HG03469 (cell line): ENCODE measurements around the gene GUK1.
"Not testable (repeated sequence)": the region's sequence is repeated elsewhere in the genome, so short reads cannot be mapped to it uniquely, and the experiment has no call there.

ENCODE experiments used
- ATAC-seq: cut with Tn5 transposase; IDR thresholded peaks from one replicate; pipeline ENCODE4 v1.9.1; 2021; ENCODE audit warnings: mild to moderate bottlenecking, moderate library complexity, moderate number of reproducible peaks; ENCODE audit not compliant: unreplicated experiment

The GUK1 gene

DNA sequence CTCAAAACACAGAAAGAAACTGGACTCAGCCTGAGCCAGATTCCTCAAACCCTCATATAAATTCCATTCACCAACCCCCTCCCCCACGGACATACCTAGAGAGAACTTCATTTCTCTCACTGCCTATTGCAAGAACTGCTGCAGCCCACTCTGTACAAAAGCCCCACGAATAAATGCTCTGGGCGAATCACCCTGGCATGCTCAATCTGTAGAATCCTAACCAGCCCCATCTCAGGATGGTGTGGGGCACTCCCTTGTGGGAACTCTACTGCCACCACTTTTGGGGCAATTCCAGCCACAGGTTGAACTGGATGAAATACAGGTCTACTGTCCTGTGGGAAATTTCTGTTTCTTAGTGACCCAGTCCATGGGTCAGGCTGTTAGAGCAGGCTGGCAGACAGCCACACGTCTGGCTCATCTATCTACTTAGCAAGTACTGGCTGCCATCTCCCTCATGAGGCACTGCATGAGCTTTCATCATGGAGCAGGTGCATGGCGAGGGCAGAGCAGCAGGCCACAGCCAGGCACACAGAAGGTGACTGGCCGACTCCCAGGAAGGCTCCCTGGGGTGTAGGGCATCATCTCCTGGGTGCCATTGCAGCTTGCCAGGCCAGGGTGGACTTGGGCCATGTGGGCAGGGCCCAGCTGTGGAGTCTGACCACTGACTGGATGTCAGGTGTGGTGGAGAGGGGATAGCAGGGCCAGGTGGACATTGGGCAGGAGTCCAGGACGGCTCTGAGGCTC lies 35.4 kb upstream of the GUK1 start:
- no peak for ATAC-seq

DNA sequence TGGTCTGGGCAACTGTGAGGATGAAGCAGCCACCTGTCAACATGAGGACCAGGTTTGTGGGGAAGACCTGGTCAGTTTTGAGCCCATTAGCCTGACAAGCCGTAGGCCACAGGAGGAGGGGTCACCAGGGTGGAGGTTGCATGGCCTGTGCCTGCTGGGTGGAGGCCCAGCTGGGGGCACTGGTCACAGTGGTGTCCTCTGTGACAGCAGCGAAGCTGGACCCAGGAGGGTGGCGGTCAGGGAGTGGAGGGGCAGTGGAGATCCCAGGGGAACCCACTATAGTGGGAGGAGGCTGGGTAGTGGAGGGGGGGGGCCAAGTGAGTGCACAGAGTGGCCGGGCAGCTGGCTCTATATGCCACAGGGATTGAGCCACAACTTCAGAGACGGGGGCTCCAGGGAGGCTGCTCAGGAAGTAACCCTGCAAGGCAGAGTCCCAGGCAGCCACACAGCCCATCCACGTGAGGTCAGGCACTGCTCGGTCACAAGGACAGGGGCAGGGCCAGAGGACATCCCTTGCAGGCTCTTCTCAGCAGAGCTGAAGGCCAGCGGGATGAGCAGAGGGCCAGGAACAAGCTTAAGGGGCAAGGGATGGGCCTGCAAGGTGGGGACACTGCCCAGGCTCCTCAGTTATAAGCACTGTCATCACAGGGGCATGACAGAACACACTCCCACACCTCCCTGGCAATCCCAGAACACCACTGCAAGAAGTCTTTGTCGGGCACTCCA lies 34.6 kb upstream of the GUK1 start:
- ATAC-seq: no peak

DNA sequence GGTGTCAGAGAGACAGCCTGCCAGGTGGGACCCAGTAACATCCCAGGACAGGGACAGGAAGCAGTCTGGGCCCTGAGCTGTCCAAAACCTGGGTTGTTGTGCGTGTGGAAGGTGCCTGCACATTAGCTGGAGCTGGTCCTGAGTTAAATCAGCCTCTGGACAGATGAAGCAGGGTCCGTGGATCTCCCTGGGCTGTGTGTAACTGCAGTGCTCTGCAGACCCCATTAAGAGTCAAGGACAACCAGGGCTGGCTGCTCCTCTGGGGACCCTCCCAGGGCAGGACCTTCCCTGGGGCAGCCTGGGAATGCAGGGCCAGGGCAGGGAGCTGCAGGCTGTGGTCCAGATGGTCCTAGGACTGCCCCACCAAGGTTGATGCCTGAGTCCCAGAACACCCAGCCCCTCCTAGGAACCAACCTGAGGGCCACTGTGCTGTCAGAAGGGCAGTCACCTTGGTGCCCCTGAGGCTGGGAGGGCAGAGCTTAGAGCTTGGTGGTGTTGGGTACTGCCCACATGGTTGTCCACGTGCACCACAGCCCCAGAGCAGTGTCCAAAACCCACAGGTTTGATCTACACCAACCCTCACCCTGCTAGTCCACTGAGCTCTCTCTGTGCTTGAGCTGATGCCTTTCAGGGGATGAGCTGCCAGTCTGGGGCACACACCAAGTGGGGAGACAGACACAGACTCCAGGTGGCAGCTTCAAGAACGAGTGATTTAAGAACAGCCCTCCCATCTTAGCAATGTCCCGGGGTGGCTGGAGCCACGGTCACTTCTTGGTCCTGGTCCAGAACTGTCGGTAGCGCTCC lies 33.9 kb upstream of the GUK1 start:
- ATAC-seq: no peak

DNA sequence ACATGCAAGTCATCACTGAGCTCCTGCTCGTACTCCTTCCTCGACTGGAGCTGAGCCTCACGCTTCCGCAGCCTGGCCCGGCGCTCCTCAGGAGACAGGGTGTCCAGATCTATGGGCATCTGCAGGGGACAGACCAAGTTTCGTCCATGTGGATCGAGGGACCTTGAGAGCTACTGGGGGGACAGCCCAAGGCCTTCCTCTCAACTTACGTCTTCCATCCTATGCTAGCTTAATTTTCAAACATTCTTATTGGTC lies 33.4 kb upstream of the GUK1 start:
- ATAC-seq: no peak

GRCh38 chr1:228107636-228108035 lies 32.4 kb upstream of the GUK1 start:
- ATAC-seq: no peak

DNA sequence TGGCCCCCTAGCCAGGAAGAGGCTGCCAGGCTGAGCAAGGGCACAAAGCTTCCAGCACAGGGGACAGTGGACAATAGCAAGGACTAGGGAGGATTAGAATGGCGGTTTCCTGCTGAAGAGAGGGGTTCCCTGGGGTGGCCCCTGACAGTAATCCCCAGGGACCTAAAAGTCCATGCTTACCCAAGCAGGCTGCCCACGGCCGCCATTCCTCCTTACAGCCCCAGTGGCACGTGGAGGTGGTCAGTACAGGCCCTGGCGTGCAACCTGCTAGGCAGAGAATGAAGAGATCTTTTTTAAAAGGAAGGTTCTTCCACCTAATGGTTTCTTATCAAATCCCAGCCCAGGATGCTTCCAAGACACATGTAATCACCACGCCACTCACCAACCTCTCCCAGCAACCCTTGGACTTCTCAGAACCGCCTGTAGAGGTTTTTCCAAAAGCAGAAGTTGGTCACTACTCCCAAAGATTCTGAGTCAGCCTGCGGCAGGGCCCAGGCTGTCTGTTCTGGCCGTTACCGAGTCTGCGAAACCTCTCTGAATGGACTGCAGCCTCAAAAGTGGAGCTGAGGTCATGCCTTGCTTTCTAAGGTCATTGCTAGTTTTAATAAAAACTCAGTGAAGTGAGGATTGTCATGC lies 31.9 kb upstream of the GUK1 start:
- ATAC-seq: no peak

DNA sequence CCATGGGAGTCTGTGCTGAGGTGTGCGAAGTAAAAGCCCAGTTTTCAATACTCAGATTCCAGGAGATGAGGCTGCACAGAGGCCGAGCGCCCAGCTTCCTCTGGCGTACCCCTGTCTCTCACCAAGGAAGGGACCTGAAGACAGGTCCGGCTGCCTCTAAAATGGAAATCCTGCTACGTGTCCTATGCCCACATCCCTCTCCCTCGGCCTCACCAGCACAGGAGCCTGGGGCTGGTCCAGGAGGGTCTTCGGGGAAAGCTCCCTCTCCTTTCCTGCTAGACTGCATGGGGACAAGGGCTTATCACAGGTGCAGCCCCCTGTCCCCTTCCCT lies 31.4 kb upstream of the GUK1 start:
- no peak for ATAC-seq

GRCh38 chr1:228109073-228109961 lies 30.8 kb upstream of the GUK1 start, which contains the start of gene MRPL55:
MRPL55 (minus strand) TSS chr1:228109299; CDS start chr1:228108260, 1,039 bp downstream.
- peak; percentile 79 for ATAC-seq

DNA sequence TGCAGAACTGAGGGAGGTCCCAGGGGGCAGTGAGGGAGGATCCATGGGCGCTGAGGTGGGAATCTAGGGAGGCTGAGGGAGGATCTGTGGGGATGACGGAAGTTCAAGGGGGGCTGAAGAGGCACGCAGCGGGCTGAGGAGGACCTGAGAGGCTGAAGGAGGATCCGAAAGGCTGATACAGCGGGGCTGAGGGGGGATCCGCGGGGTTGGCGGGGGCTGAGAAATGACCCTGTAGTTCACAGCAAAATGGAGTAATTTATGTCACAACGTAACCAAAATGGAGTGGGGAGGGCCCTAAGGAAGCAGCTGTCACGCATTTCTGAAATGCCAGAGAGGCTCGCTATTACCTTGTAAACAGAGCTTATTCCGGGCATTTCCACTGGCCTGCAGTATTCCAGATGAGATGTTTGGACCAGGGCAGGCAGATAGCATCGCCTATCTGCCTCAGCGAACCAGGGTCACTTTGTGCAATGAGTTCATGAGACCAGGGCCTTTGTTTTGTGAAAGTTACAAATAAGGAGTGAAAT lies 30.1 kb upstream of the GUK1 start:
- no peak for ATAC-seq

DNA sequence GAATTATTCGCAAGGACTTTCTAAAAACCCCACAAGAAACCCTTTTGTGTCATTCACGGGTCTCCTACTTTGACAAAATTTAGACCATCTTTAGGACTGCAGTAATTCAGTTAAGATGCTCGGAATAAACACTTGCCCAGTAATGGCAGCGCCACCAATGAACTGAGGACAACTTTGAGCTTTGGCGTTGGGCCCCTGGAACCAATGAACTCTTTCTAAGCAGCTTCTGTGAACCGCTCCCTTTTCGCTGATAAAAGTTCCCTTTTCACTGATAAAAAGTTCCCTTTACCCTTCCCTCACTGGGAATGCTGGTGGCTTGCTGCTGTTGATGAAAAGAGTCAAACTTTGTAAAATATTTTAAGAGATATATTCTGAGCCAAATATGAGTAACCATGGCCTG lies 29.5 kb upstream of the GUK1 start:
- no peak for ATAC-seq

- ATAC-seq: not testable (repeated sequence)
Measured at GRCh38 chr1:228111315-228111714, 28.8 kb upstream of the GUK1 start.

GRCh38 chr1:228112167-228112566 lies 27.9 kb upstream of the GUK1 start:
- ATAC-seq: no peak

GRCh38 chr1:228112617-228113016 lies 27.5 kb upstream of the GUK1 start:
- no peak for ATAC-seq

GRCh38 chr1:228114827-228115226 lies 25.3 kb upstream of the GUK1 start:
- ATAC-seq: no peak

DNA sequence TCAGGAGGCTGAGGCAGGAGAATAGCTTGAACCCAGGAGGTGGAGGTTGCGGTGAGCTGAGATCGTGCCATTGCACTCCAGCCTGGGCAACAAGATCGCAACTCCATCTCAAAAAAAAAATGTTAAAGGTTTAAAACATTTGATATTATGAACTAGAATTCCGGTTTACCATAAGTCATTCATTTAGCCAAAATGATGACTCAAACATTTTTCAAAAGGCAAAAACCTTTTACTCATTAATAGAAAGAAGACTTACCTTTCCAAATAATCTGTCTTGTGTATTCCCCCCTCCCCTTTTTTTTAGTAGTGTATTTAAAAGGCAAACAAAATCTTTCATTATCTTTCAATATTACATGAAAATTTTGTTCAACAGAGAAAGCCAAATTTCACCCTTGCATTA lies 22.7 kb upstream of the GUK1 start:
- ATAC-seq: no peak

- no peak for ATAC-seq
Measured at GRCh38 chr1:228118040-228118439, 22.0 kb upstream of the GUK1 start.

GRCh38 chr1:228120351-228120750 lies 19.7 kb upstream of the GUK1 start:
- ATAC-seq: no peak

- no peak for ATAC-seq
Measured at GRCh38 chr1:228120857-228121489, 19.1 kb upstream of the GUK1 start.

- ATAC-seq: no peak
Measured at GRCh38 chr1:228122921-228123441, 17.1 kb upstream of the GUK1 start.

- ATAC-seq: no peak
Measured at GRCh38 chr1:228123505-228123904, 16.6 kb upstream of the GUK1 start.
